K562 (cell line): ENCODE data around the gene RAB25. TPM values are rescaled to one million over a fixed set of nuclear protein-coding genes. Genes with fewer than 3 reads are reported as not detected.
A peak's percentile ranks its signal among the peaks of the same experiment; 100 is the strongest.

Experiments
- ATAC-seq: fragments of 200-7000 bp; cut with Tn5 transposase; 3 replicates; pipeline ENCODE4 v1.9.1; 2020; ENCODE audit warnings: moderate library complexity
- BruUV-seq: library from RNA; stranded (reverse); fragments of 400-500 nt; replicated peaks from 2 replicates; lab custom pipeline; 2021; lab: Mats Ljungman, UMichigan
- CTCF ChIA-PET: fragments of 300-600 bp; formaldehyde crosslinking; extraction: SDS; loops from one replicate; lab custom pipeline; 2021; ENCODE audit warnings: low intra/inter-chr PET ratio; lab: Yijun Ruan, JAX
- POLR2A ChIA-PET: fragments of 300-600, 350-650 bp; sonication (Branson Sonifier 250); formaldehyde crosslinking; extraction: SDS; loops from one replicate; lab custom pipeline; 2021; ENCODE audit warnings: antibody characterized with exemption, inconsistent platforms; lab: Yijun Ruan, JAX
- DNase-seq, 4 experiments: peaks; one replicate each; pipeline versions ENCODE4 v3.0.0 to v3.0.0-alpha.2; 2011 to 2018; ENCODE audit warnings: low spot score in 3 of 4, mixed read lengths in 3 of 4; ENCODE audit errors: extremely low read depth in 1 of 4
- FAIRE-seq: peaks from 2 replicates; lab custom pipeline; 2011; peaks lifted over from hg19 to GRCh38; lab: Jason Lieb, UNC
- H2AFZ ChIP-seq: 2 replicates; pipeline ENCODE4 v1.6.0; 2011; ENCODE audit warnings: low read depth, low read length, control low read depth, inconsistent platforms
- H3K27ac ChIP-seq: fragments of 200-600 bp; 3 replicates; pipeline ENCODE4 v1.8.0; 2011; ENCODE audit warnings: low read depth, mild to moderate bottlenecking, control low read depth, inconsistent platforms, low read length, moderate library complexity, mixed read lengths; ENCODE audit errors: extremely low read depth
- H3K27me3 ChIP-seq, 2 experiments: fragments of 300-600 bp in 1 of 2; 2 replicates in 1 of 2; 3 replicates in 1 of 2; pipeline versions ENCODE4 v1.6.0 to v1.8.0; 2011; ENCODE audit warnings: inconsistent platforms in 2 of 2, low read length in 2 of 2, mild to moderate bottlenecking in 1 of 2, mixed read lengths in 1 of 2, moderate library complexity in 1 of 2; ENCODE audit not compliant: control insufficient read depth in 2 of 2, insufficient read depth in 2 of 2
- H3K36me3 ChIP-seq: fragments of 300-600 bp; 3 replicates; pipeline ENCODE4 v1.8.0; 2011; ENCODE audit warnings: mild to moderate bottlenecking, low read length, inconsistent platforms; ENCODE audit not compliant: control insufficient read depth, insufficient read depth
- H3K4me1 ChIP-seq, 2 experiments: fragments of 200-600 bp in 1 of 2; replicated peaks in 1 of 2; 2 replicates in 1 of 2; 3 replicates in 1 of 2; pipeline versions ENCODE4 v1.5.1 to v1.8.0; 2011; ENCODE audit warnings: inconsistent platforms in 2 of 2, low read length in 2 of 2, mild to moderate bottlenecking in 1 of 2, mixed read lengths in 1 of 2, moderate library complexity in 1 of 2; ENCODE audit not compliant: control insufficient read depth in 2 of 2, insufficient read depth in 2 of 2
- H3K4me2 ChIP-seq: 2 replicates; pipeline ENCODE4 v1.6.1; 2011; ENCODE audit warnings: low read length, control low read depth, inconsistent platforms, mixed read lengths; ENCODE audit not compliant: insufficient read depth
- H3K4me3 ChIP-seq: fragments of 200-600 bp; sonication (generic), shearing (Covaris generic); 2 replicates; pipeline ENCODE4 v1.5.1; 2016; ENCODE audit warnings: control low read depth, inconsistent platforms
- H3K79me2 ChIP-seq: fragments of 200-600 bp; 3 replicates; pipeline ENCODE4 v1.8.0; 2011; ENCODE audit warnings: low read length, inconsistent platforms; ENCODE audit not compliant: control insufficient read depth, insufficient read depth
- H3K9ac ChIP-seq, 2 experiments: 2 replicates each; pipeline versions ENCODE4 v1.6.0 to v1.6.1; 2011; ENCODE audit warnings: low read depth in 2 of 2, low read length in 2 of 2, control low read depth in 1 of 2, inconsistent platforms in 1 of 2, mild to moderate bottlenecking in 1 of 2, mixed read lengths in 1 of 2; ENCODE audit not compliant: insufficient read depth in 1 of 2
- H3K9me1 ChIP-seq: one replicate; pipeline ENCODE4 v1.6.0; 2011; ENCODE audit warnings: inconsistent platforms, mild to moderate bottlenecking, low read length, moderate library complexity; ENCODE audit not compliant: control insufficient read depth, insufficient read depth
- H3K9me3 ChIP-seq: replicated peaks from 2 replicates; pipeline ENCODE4 v1.5.1; 2011; ENCODE audit warnings: low read depth, low read length, inconsistent platforms; ENCODE audit not compliant: control insufficient read depth, insufficient read depth
- H4K20me1 ChIP-seq: replicated peaks from 2 replicates; pipeline ENCODE4 v1.6.1; 2011; ENCODE audit warnings: low read length, inconsistent platforms, mixed read lengths; ENCODE audit not compliant: control insufficient read depth, insufficient read depth
- GATAD2A ChIP-seq: fragments of 450-650 bp; IDR thresholded peaks from 2 replicates; pipeline ENCODE4 v1.6.1; 2017
- MEF2D ChIP-seq: conservative IDR thresholded peaks from 2 replicates; pipeline ENCODE4 v1.6.1; 2016; ENCODE audit warnings: low read depth, missing genetic modification characterization, missing compliant biosample characterization
- NFYB ChIP-seq: IDR thresholded peaks from 2 replicates; pipeline ENCODE4 v1.6.1; 2011; ENCODE audit warnings: mild to moderate bottlenecking, moderate library complexity; ENCODE audit not compliant: insufficient read length; ENCODE audit errors: extremely low read depth
- NRF1 ChIP-seq, 2 experiments: fragments of 450-650 bp; IDR thresholded peaks in 1 of 2; conservative IDR thresholded peaks in 1 of 2; 2 replicates each; pipeline ENCODE4 v1.6.1; 2014; ENCODE audit warnings: mild to moderate bottlenecking in 2 of 2
- PURB ChIP-seq: sonication (generic); formaldehyde crosslinking; IDR thresholded peaks from 2 replicates; pipeline ENCODE4 v1.9.0; 2021; ENCODE audit warnings: low read depth, mild to moderate bottlenecking, missing genetic modification reagents
- RBM22 ChIP-seq: fragments of 200-400 bp; formaldehyde crosslinking; IDR thresholded peaks from 2 replicates; pipeline ENCODE4 v1.6.1; 2018; ENCODE audit warnings: low read length, low read depth; ENCODE audit not compliant: poor library complexity, severe bottlenecking
- TCF3 ChIP-seq: sonication (generic); formaldehyde crosslinking; IDR thresholded peaks from 2 replicates; pipeline ENCODE4 v1.4.0; 2020; ENCODE audit warnings: mild to moderate bottlenecking, missing genetic modification reagents
- ZNF561 ChIP-seq: fragments of 450-650 bp; formaldehyde crosslinking; conservative IDR thresholded peaks from 2 replicates; pipeline ENCODE4 v1.4.0; 2020; ENCODE audit warnings: mild to moderate bottlenecking, moderate library complexity
- WGBS: fragments of 100-300 bp; shearing (Covaris generic); methylation state at CpG from one replicate; pipeline ENCODE4 v1.1.6; 2016; ENCODE audit warnings: low coverage, mixed read lengths; ENCODE audit not compliant: insufficient coverage; ENCODE audit errors: missing lambda C conversion rate; 5-methylcytosine and 5-hydroxymethylcytosine counted together
- in situ Hi-C: fragments of 300-500 bp; cut with MboI; formaldehyde crosslinking; loops from 4 replicates; pipeline ENCODE4 v1.15.0; 2018; ENCODE audit warnings: inconsistent platforms, mixed read lengths
- intact Hi-C: fragments of 100-400 bp; cut with micrococcal nuclease; formaldehyde crosslinking; loops from 2 replicates; pipeline ENCODE4 v1.14.2; 2022
- polyA plus RNA-seq, 8 experiments: library from polyadenylated mRNA; depleted of rRNA in 4 of 8; stranded (reverse) in 5 of 8; unstranded in 3 of 8; fragments of >200 nt; fragmentation: Nextera tagmentation in 2 of 8; fragmentation: Illumina TruSeq in 1 of 8; extraction: Ambion mirVana in 2 of 8; extraction: Trizol in 1 of 8; gene quantifications; 2 replicates each; pipeline versions ENCODE4 v1.2.1 to v1.2.3, GENCODE V29; 2011 to 2014; ENCODE audit warnings: inconsistent platforms in 1 of 8, missing spikeins in 1 of 8
- total RNA-seq, 7 experiments: library from RNA; depleted of rRNA in 6 of 7; stranded (reverse); fragments of >200 nt in 6 of 7; fragmentation: Illumina TruSeq in 2 of 7; extraction: Trizol in 2 of 7; gene quantifications; 2 replicates each; pipeline versions ENCODE4 v1.2.1 to v1.2.3, GENCODE V29; 2011 to 2021; ENCODE audit warnings: low replicate concordance in 1 of 7
- TF ChIP-seq, protein P1 (sequence below): fragments of 450-650 bp; IDR thresholded peaks from 2 replicates; pipeline ENCODE4 v1.6.1; 2017; ENCODE audit warnings: antibody characterized with exemption, mild to moderate bottlenecking
- TF ChIP-seq, protein P2 (sequence below): fragments of 450-650 bp; IDR thresholded peaks from 2 replicates; pipeline ENCODE4 v1.6.1; 2018; ENCODE audit not compliant: partially characterized antibody
- TF ChIP-seq, protein P3 (sequence below): sonication (generic); IDR thresholded peaks from 2 replicates; pipeline ENCODE4 v1.6.1; 2016

RAB25 gene
- total and polyA plus RNA-seq, 9 of the 15 experiments (the other 6 are each of a cell fraction or from before 2014, with no cell fraction given) = 0.10 to 0.27 (median 0.13) TPM; not detected in 6

DNA sequence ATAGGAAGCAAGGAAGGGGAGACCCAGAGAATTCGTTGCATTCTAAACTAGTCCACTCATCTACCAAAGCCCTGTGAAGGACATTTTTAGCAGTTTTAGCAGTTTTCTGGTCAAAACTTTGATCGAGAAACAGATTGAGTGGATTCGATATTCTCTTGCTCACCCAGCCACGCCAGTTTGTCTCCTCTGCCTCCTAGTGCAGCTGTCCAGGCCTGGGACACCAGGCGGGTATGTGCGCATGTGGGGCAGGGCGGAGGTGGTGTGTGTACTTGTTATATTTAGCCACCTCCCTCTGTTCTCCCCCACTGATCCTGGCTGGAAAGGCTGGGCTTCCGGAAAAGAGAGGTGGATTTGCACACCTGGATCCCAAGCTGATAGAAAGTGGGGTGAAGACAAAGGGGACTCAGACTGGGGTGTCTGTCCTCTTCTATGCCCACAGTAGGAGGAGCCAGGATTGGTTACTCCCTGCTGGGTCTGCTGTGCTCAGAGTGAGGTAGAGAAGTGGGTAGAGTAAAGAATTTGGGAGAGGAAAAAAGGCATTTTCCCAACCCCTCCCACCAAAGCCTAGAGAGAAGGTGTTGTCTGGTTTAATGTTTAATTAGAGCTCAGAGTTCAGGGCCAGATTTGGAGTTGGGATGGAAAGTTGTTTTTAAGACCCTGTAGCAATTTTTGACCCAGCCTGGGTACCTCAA, 57.4 kb downstream of the RAB25 start:
- WGBS = 45% methylated on average over 7 of the region's 8 CpGs
- H3K4me2 ChIP-seq = peak overlapping the region; percentile 67
- ATAC-seq = no peak
- no peaks in the 10 kb centered on the region for H3K27me3 ChIP-seq
- no peaks in the 10 kb centered on the region for H3K9me1 ChIP-seq
- peaks cover 25% of the 10 kb centered on the region; the same call in 2 of the 3 replicates for H3K36me3 ChIP-seq
- H2AFZ ChIP-seq = no peak overlapping the region
- TF ChIP-seq PURB (no peak), NRF1 (conservative IDR thresholded peaks at IDR 0.05 in 1 of 2, IDR thresholded peaks at IDR 0.05 in 1 of 2) (peak in 1 of 2 experiments; percentile 34; a peak in 1 of 4 replicates), TCF3 (CRISPR knock-in tag) (peak; percentile 7; the same call in 1 of the 2 replicates), GATAD2A (0 out of 2 replicates have a peak, but pooled peaks have one; percentile 27), NFYB (no peak), ZNF561 (CRISPR knock-in tag) (no peak), MEF2D (tag) (no peak), RBM22 (no peak)
- TF ChIP-seq, protein P1, sequence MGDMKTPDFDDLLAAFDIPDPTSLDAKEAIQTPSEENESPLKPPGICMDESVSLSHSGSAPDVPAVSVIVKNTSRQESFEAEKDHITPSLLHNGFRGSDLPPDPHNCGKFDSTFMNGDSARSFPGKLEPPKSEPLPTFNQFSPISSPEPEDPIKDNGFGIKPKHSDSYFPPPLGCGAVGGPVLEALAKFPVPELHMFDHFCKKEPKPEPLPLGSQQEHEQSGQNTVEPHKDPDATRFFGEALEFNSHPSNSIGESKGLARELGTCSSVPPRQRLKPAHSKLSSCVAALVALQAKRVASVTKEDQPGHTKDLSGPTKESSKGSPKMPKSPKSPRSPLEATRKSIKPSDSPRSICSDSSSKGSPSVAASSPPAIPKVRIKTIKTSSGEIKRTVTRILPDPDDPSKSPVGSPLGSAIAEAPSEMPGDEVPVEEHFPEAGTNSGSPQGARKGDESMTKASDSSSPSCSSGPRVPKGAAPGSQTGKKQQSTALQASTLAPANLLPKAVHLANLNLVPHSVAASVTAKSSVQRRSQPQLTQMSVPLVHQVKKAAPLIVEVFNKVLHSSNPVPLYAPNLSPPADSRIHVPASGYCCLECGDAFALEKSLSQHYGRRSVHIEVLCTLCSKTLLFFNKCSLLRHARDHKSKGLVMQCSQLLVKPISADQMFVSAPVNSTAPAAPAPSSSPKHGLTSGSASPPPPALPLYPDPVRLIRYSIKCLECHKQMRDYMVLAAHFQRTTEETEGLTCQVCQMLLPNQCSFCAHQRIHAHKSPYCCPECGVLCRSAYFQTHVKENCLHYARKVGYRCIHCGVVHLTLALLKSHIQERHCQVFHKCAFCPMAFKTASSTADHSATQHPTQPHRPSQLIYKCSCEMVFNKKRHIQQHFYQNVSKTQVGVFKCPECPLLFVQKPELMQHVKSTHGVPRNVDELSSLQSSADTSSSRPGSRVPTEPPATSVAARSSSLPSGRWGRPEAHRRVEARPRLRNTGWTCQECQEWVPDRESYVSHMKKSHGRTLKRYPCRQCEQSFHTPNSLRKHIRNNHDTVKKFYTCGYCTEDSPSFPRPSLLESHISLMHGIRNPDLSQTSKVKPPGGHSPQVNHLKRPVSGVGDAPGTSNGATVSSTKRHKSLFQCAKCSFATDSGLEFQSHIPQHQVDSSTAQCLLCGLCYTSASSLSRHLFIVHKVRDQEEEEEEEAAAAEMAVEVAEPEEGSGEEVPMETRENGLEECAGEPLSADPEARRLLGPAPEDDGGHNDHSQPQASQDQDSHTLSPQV = peak; percentile 25; the same call in 1 of the 2 replicates
- TF ChIP-seq, protein P2, sequence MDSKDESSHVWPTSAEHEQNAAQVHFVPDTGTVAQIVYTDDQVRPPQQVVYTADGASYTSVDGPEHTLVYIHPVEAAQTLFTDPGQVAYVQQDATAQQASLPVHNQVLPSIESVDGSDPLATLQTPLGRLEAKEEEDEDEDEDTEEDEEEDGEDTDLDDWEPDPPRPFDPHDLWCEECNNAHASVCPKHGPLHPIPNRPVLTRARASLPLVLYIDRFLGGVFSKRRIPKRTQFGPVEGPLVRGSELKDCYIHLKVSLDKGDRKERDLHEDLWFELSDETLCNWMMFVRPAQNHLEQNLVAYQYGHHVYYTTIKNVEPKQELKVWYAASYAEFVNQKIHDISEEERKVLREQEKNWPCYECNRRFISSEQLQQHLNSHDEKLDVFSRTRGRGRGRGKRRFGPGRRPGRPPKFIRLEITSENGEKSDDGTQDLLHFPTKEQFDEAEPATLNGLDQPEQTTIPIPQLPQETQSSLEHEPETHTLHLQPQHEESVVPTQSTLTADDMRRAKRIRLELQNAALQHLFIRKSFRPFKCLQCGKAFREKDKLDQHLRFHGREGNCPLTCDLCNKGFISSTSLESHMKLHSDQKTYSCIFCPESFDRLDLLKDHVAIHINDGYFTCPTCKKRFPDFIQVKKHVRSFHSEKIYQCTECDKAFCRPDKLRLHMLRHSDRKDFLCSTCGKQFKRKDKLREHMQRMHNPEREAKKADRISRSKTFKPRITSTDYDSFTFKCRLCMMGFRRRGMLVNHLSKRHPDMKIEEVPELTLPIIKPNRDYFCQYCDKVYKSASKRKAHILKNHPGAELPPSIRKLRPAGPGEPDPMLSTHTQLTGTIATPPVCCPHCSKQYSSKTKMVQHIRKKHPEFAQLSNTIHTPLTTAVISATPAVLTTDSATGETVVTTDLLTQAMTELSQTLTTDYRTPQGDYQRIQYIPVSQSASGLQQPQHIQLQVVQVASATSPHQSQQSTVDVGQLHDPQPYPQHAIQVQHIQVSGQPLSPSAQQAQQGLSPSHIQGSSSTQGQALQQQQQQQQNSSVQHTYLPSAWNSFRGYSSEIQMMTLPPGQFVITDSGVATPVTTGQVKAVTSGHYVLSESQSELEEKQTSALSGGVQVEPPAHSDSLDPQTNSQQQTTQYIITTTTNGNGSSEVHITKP = peak; percentile 50
- TF ChIP-seq, protein P3, sequence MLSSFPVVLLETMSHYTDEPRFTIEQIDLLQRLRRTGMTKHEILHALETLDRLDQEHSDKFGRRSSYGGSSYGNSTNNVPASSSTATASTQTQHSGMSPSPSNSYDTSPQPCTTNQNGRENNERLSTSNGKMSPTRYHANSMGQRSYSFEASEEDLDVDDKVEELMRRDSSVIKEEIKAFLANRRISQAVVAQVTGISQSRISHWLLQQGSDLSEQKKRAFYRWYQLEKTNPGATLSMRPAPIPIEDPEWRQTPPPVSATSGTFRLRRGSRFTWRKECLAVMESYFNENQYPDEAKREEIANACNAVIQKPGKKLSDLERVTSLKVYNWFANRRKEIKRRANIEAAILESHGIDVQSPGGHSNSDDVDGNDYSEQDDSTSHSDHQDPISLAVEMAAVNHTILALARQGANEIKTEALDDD = peak; percentile 66
- TF ChIP-seq, all 486 proteins: peak for 6
- peak overlapping the region; percentile 24 for H3K4me3 ChIP-seq
- peaks cover 87% of the 10 kb centered on the region for H3K79me2 ChIP-seq
- H4K20me1 ChIP-seq = peaks cover 27% of the 10 kb centered on the region
- H3K9me3 ChIP-seq = no peaks in the 10 kb centered on the region
- peak overlapping the region; percentile 22 for H3K27ac ChIP-seq
- H3K4me1 ChIP-seq = peaks cover 56 to 75% of the 10 kb centered on the region in 2 experiments
- POLR2A ChIA-PET = interaction anchor here (0.6 to 8.5 kb wide), 9 partner anchors 9 to 559 kb away, joined by 3 to 164 read pairs (median 3); partner anchors contain the start of genes MEX3A, NES and PMF1
- BruUV-seq = TSS peak; percentile 16
- intact Hi-C loops (no loop called here), in situ Hi-C loops (no loop called here)
- H3K9ac ChIP-seq = peak overlapping the region; percentile 81 to 83; a peak in 3 of 4 replicates
- FAIRE-seq = peak; percentile 19
- CTCF ChIA-PET = no interaction called here
- no peak for DNase-seq
